ENCODE results near the gene SLC2A9.

DNA sequence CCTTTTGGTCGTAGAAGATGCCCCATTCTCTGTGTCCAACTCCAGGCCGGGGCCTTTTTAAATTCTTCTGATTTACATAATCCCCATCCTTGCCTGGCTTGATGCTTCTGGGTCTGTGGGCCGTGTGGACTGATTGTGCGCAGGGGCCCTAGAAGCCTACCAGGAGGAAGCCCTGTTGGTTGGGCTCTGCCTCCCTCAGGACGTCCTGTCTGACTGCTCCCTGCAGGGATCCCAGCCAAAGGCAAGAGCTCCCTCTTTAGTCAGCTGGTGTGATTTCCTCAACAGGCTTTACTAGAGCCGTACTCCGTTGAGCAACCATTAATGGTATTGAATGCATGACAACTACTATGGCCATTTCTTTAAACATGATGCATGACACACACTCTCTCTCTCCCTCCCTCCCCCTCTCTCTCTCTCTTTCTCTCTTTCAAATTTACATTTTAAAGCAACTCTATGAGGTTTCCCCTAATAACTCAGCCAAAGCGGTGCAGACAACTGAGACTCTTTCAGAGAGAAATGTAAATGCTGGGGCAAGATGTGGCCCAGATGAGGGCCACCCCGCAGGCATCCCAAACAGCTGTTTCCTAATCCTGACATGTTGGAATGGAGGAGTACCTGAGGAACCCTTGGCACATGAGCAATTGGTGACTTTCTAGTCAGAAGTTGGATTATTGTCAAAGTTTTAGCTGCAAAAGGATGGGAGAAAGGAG lies 122.5 kb downstream of the SLC2A9 start:
- TF ChIP-seq POLR2A (IDR thresholded peaks at IDR 0.05; ENCODE audit: low read length), result no peak
- no peak for TF ChIP-seq GATA1 (IDR thresholded peaks at IDR 0.05; ENCODE audit: low read depth, low read length)

Measured in erythroblast (primary cell).